GM18507 (cell line): Measurements from ENCODE around the gene BOLA3.

Source experiments
- DNase-seq: peaks from one replicate; pipeline ENCODE4 v3.0.0; 2011; ENCODE audit warnings: low read depth; ENCODE audit not compliant: insufficient read length; ENCODE audit errors: extremely low spot score
- FAIRE-seq: peaks from 2 replicates; lab custom pipeline; 2011; peaks lifted over from hg19 to GRCh38; lab: Jason Lieb, UNC

The BOLA3 gene

DNA sequence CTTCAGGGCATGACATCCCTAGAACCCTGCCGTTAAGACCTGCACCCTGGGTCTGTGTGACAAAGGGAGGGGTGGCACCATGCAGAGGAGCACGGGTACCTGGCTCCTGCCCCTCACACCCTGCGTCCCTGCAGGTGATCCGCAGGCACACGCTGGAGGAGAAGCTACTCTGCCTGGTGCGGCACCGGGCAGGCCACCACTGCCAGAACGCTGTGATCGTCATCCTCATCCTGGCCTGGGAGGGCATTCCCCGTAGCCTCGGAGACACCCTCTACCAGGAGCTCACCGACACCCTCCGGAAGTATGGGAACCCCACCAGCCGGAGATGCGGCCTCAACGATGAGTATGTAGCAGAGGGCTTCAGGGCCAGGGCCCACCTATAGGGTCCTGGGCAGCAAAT is 60.0 kb downstream of the BOLA3 start:
- FAIRE-seq, result no peak
- no peak for DNase-seq

DNA sequence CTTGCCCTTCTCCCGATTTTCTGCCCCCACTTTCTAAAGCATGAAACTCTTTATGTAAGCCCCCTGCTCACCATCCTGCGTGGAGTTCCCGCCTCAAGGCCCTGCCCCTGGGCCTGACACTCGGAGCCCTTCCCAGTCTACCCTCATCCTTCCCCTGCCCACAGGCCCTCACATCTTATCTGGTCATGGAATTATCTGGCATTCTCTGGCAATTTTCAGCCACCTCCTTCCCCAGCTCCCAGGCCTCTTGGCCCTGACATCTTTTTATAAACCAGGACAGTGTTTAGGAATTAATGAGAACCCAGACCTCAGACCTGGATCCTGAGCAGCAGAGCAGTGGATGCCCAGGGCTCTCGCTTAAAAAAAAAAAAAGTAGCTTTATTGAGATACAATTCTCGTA is 61.7 kb downstream of the BOLA3 start:
- no peak for FAIRE-seq
- DNase-seq, result no peak
